ENCODE results near the gene CNTN1. TPM values are rescaled to one million over a fixed set of nuclear protein-coding genes. Genes with fewer than 3 reads are reported as not detected.

Gene CNTN1
- total and polyA plus RNA-seq, 10 of the 15 experiments (the other 5 are each of a cell fraction or from before 2014, with no cell fraction given) = 0.06 to 0.14 TPM; not detected in 8

DNA sequence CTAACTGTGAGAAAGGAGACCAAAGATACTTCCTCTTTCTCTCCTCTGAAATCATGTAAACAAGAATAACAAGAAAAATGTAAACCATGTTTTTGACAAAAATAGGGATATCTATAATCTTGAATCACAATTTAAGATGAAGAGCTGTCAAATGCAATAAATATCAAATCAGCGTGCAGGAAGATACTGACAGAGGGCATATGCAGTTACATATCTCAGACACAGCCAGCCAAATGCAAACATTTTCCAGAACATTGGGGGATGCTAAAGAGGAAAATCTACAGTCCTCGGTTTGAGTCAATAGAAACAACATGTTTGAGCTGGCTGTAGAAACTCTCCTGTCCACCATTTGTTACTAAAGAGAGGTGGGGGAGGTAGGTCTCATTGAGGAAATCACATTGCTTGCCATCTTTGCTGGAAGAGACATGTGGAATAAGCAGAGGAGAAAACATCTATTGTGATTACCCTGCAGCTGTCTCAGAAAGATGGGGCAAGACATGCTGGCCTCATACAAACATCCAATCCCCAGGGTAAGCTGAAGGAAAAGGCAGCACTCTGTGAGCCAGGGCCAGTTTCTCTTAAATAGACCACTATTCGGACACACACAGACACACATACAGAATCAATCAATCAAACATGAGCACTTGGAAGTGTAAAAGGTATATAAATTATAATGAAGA, 43.5 kb downstream of the CNTN1 start:
- Histone ChIP-seq H3K27ac (ENCODE audit: control insufficient read depth, insufficient read depth) (no peak overlapping the region), H3K4me2 (ENCODE audit: control insufficient read depth, insufficient read depth) (no peak overlapping the region), H3K9me3 (replicated peaks; ENCODE audit: control insufficient read depth, insufficient read depth, low read length) (no peaks in the 10 kb centered on the region), H3K4me1 (ENCODE audit: control insufficient read depth, insufficient read depth, low read length) (no peaks in the 10 kb centered on the region), H3K27me3 (replicated peaks in 1 of 2; ENCODE audit: control insufficient read depth in 2 of 2, insufficient read depth in 2 of 2, low read length in 1 of 2) (no peaks in the 10 kb centered on the region), H3K9ac (ENCODE audit: control insufficient read depth, insufficient read depth, low read length) (no peak overlapping the region), H3K79me2 (ENCODE audit: control insufficient read depth, insufficient read depth, low read length) (no peaks in the 10 kb centered on the region), H4K20me1 (ENCODE audit: control insufficient read depth, insufficient read depth) (no peaks in the 10 kb centered on the region), H3K4me3 (no peak overlapping the region), H2AFZ (ENCODE audit: control insufficient read depth, low read depth, low read length) (no peak overlapping the region), H3K36me3 (ENCODE audit: control insufficient read depth in 2 of 2, insufficient read depth in 2 of 2, low read length in 1 of 2) (no peaks in the 10 kb centered on the region)
- WGBS (ENCODE audit: insufficient coverage, insufficient replicate concordance, low lambda C conversion rate, missing lambda C conversion rate) = 30% methylated on average over 3 of the region's 3 CpGs
- no TSS peak for BruUV-seq (replicated peaks)
- ATAC-seq (no peak), DNase-seq (ENCODE audit: low read depth, low spot score) (no peak), FAIRE-seq (no peak)
- POLR2A ChIA-PET = no interaction called here
- RAD21 ChIA-PET (ENCODE audit: unreplicated experiment) = interaction anchor here (1.0 kb wide), 1 partner anchor 289 kb away, joined by 3 read pairs; no protein-coding TSS in a partner anchor
- intact Hi-C loops (cut with micrococcal nuclease; ENCODE audit: unreplicated experiment) = no loop called here
- TF ChIP-seq HDGF (IDR thresholded peaks at IDR 0.05) (no peak), MYB (IDR thresholded peaks at IDR 0.05; ENCODE audit: borderline replicate concordance, low read depth, low read length) (no peak), SMAD1 (IDR thresholded peaks at IDR 0.05; ENCODE audit: low read depth, partially characterized antibody) (no peak), TBL1XR1 (IDR thresholded peaks at IDR 0.05; ENCODE audit: low read depth, low read length) (no peak), SP1 (IDR thresholded peaks at IDR 0.05; ENCODE audit: low read depth, low read length) (no peak), TCF12 (IDR thresholded peaks at IDR 0.05; ENCODE audit: low read depth, low read length) (no peak), PAX5 (IDR thresholded peaks at IDR 0.05; ENCODE audit: borderline replicate concordance, low read depth, low read length) (no peak), RUNX3 (IDR thresholded peaks at IDR 0.05; ENCODE audit: low read length) (no peak), KDM1A (IDR thresholded peaks at IDR 0.05; ENCODE audit: borderline replicate concordance) (no peak), TCF7 (IDR thresholded peaks at IDR 0.05; ENCODE audit: borderline replicate concordance) (no peak), ATF7 (IDR thresholded peaks at IDR 0.05; ENCODE audit: low read depth) (no peak), NKRF (conservative IDR thresholded peaks at IDR 0.05) (no peak), ASH2L (IDR thresholded peaks at IDR 0.05; ENCODE audit: borderline replicate concordance, low read depth) (no peak), NBN (IDR thresholded peaks at IDR 0.05) (no peak), JUND (IDR thresholded peaks at IDR 0.05; ENCODE audit: low read depth, low read length) (no peak)
- TF ChIP-seq, protein P1, sequence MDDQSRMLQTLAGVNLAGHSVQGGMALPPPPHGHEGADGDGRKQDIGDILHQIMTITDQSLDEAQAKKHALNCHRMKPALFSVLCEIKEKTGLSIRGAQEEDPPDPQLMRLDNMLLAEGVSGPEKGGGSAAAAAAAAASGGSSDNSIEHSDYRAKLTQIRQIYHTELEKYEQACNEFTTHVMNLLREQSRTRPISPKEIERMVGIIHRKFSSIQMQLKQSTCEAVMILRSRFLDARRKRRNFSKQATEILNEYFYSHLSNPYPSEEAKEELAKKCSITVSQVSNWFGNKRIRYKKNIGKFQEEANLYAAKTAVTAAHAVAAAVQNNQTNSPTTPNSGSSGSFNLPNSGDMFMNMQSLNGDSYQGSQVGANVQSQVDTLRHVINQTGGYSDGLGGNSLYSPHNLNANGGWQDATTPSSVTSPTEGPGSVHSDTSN (IDR thresholded peaks at IDR 0.05; ENCODE audit: insufficient replicate concordance, low read depth, low read length) = no peak
- TF ChIP-seq, protein P2, sequence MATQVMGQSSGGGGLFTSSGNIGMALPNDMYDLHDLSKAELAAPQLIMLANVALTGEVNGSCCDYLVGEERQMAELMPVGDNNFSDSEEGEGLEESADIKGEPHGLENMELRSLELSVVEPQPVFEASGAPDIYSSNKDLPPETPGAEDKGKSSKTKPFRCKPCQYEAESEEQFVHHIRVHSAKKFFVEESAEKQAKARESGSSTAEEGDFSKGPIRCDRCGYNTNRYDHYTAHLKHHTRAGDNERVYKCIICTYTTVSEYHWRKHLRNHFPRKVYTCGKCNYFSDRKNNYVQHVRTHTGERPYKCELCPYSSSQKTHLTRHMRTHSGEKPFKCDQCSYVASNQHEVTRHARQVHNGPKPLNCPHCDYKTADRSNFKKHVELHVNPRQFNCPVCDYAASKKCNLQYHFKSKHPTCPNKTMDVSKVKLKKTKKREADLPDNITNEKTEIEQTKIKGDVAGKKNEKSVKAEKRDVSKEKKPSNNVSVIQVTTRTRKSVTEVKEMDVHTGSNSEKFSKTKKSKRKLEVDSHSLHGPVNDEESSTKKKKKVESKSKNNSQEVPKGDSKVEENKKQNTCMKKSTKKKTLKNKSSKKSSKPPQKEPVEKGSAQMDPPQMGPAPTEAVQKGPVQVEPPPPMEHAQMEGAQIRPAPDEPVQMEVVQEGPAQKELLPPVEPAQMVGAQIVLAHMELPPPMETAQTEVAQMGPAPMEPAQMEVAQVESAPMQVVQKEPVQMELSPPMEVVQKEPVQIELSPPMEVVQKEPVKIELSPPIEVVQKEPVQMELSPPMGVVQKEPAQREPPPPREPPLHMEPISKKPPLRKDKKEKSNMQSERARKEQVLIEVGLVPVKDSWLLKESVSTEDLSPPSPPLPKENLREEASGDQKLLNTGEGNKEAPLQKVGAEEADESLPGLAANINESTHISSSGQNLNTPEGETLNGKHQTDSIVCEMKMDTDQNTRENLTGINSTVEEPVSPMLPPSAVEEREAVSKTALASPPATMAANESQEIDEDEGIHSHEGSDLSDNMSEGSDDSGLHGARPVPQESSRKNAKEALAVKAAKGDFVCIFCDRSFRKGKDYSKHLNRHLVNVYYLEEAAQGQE (IDR thresholded peaks at IDR 0.05; ENCODE audit: low read depth, low read length) = no peak
- TF ChIP-seq, protein P3, sequence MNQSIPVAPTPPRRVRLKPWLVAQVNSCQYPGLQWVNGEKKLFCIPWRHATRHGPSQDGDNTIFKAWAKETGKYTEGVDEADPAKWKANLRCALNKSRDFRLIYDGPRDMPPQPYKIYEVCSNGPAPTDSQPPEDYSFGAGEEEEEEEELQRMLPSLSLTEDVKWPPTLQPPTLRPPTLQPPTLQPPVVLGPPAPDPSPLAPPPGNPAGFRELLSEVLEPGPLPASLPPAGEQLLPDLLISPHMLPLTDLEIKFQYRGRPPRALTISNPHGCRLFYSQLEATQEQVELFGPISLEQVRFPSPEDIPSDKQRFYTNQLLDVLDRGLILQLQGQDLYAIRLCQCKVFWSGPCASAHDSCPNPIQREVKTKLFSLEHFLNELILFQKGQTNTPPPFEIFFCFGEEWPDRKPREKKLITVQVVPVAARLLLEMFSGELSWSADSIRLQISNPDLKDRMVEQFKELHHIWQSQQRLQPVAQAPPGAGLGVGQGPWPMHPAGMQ (IDR thresholded peaks at IDR 0.05; ENCODE audit: borderline replicate concordance) = no peak
- in situ Hi-C loops (cut with MboI) = no loop called here
- SMC1A ChIA-PET (ENCODE audit: uncharacterized antibody, unreplicated experiment) = interaction anchor here (0.6 kb wide), 1 partner anchor 132 kb away, joined by 3 read pairs; no protein-coding TSS in a partner anchor
- CTCF ChIA-PET = no interaction called here
